ENCODE data around the gene MCTP1. TPM values are rescaled to one million over a fixed set of nuclear protein-coding genes. Genes with fewer than 3 reads are reported as not detected.
"Not testable (repeated sequence)": the region's sequence is repeated elsewhere in the genome, so short reads cannot be mapped to it uniquely, and the experiment has no call there.

Gene MCTP1
- total RNA-seq, 1 experiment from 2014 or later, result 0.41 TPM

DNA sequence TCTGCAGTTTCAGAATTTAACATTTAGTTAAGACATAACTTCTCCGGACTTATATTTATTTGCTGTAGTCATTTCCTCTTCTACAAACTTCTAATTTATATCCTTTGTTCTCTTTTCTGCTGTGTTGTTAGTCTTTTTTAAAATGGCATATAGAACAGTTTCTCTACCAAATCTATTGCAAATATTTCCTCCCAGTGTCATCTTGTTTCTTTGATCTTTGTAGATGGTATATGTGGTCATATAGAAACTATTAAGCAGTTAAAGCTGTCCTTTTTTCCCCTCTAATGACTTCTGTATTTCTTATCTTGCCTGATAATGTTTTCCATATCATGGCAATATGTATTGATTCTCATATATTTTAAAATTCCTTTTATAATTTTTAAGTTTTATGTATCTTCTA lies 264.5 kb downstream of the MCTP1 start:
- Histone ChIP-seq H3K9me3 (ENCODE audit: low read length) (no peaks in the 10 kb centered on the region), H3K27me3 (ENCODE audit: low read length) (no peaks in the 10 kb centered on the region), H2AFZ (ENCODE audit: low read length) (no peak overlapping the region), H3K36me3 (ENCODE audit: insufficient read depth, low read length) (no peaks in the 10 kb centered on the region), H3K9ac (ENCODE audit: low read length) (no peak overlapping the region), H3K4me2 (ENCODE audit: low read depth, low read length, poor library complexity, severe bottlenecking) (no peak overlapping the region), H3K4me3 (ENCODE audit: low read length) (no peak overlapping the region), H3K4me1 (ENCODE audit: low read length) (no peaks in the 10 kb centered on the region), H4K20me1 (ENCODE audit: insufficient read depth, low read depth, low read length) (no peaks in the 10 kb centered on the region), H3K27ac (ENCODE audit: low read length) (no peak overlapping the region), H3K9me2 (replicated peaks; ENCODE audit: insufficient read depth, low read length) (no peaks in the 10 kb centered on the region), H3K79me2 (ENCODE audit: low read length) (no peaks in the 10 kb centered on the region)
- DNase-seq, result no peak

GRCh38 chr5:95018946-95019345 lies 265.9 kb downstream of the MCTP1 start:
- Histone ChIP-seq H3K4me1 (ENCODE audit: low read length) (no peaks in the 10 kb centered on the region), H3K4me2 (ENCODE audit: low read depth, low read length, poor library complexity, severe bottlenecking) (no peak overlapping the region), H3K36me3 (ENCODE audit: insufficient read depth, low read length) (no peaks in the 10 kb centered on the region), H3K27me3 (ENCODE audit: low read length) (no peaks in the 10 kb centered on the region), H3K4me3 (ENCODE audit: low read length) (no peak overlapping the region), H3K9me2 (replicated peaks; ENCODE audit: insufficient read depth, low read length) (no peaks in the 10 kb centered on the region), H4K20me1 (ENCODE audit: insufficient read depth, low read depth, low read length) (no peaks in the 10 kb centered on the region), H3K79me2 (ENCODE audit: low read length) (no peaks in the 10 kb centered on the region), H2AFZ (ENCODE audit: low read length) (no peak overlapping the region), H3K9me3 (ENCODE audit: low read length) (no peaks in the 10 kb centered on the region), H3K27ac (ENCODE audit: low read length) (no peak overlapping the region), H3K9ac (ENCODE audit: low read length) (no peak overlapping the region)
- DNase-seq, result no peak

DNA sequence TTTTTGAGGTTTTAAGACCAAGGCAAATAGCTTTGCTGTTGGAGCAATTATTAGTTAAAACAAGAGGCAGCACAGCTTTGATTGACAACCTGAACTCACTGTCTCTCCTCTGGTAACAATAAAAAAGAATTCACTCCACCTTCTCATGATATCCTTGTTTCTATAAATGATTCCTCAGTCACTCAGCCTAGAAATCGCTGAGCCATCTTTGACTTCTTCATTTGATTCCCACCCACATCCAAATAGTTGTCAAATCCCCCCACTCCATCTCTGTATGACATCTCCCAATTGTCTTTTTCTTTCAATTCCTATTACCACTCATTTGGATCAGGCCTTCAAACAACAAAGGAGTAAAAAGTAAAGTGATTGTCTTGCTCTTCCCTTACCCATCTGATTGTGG lies 266.4 kb downstream of the MCTP1 start:
- Histone ChIP-seq H2AFZ (ENCODE audit: low read length) (no peak overlapping the region), H3K36me3 (ENCODE audit: insufficient read depth, low read length) (no peaks in the 10 kb centered on the region), H3K4me2 (ENCODE audit: low read depth, low read length, poor library complexity, severe bottlenecking) (no peak overlapping the region), H3K9me2 (replicated peaks; ENCODE audit: insufficient read depth, low read length) (no peaks in the 10 kb centered on the region), H4K20me1 (ENCODE audit: insufficient read depth, low read depth, low read length) (no peaks in the 10 kb centered on the region), H3K27ac (ENCODE audit: low read length) (no peak overlapping the region), H3K4me1 (ENCODE audit: low read length) (no peaks in the 10 kb centered on the region), H3K27me3 (ENCODE audit: low read length) (no peaks in the 10 kb centered on the region), H3K4me3 (ENCODE audit: low read length) (no peak overlapping the region), H3K79me2 (ENCODE audit: low read length) (no peaks in the 10 kb centered on the region), H3K9me3 (ENCODE audit: low read length) (no peaks in the 10 kb centered on the region), H3K9ac (ENCODE audit: low read length) (no peak overlapping the region)
- no peak for DNase-seq

GRCh38 chr5:95009812-95010211 lies 275.1 kb downstream of the MCTP1 start:
- Histone ChIP-seq H3K9me3 (ENCODE audit: low read length) (no peaks in the 10 kb centered on the region), H3K4me2 (ENCODE audit: low read depth, low read length, poor library complexity, severe bottlenecking) (no peak overlapping the region), H3K79me2 (ENCODE audit: low read length) (no peaks in the 10 kb centered on the region), H3K9ac (ENCODE audit: low read length) (no peak overlapping the region), H3K4me1 (ENCODE audit: low read length) (no peaks in the 10 kb centered on the region), H3K36me3 (ENCODE audit: insufficient read depth, low read length) (no peaks in the 10 kb centered on the region), H3K4me3 (ENCODE audit: low read length) (no peak overlapping the region), H4K20me1 (ENCODE audit: insufficient read depth, low read depth, low read length) (no peaks in the 10 kb centered on the region; the same call in 1 of the 2 replicates), H3K9me2 (replicated peaks; ENCODE audit: insufficient read depth, low read length) (no peaks in the 10 kb centered on the region), H3K27me3 (ENCODE audit: low read length) (no peaks in the 10 kb centered on the region; the same call in 1 of the 2 replicates), H2AFZ (ENCODE audit: low read length) (no peak overlapping the region), H3K27ac (ENCODE audit: low read length) (no peak overlapping the region)
- no peak for DNase-seq

DNA sequence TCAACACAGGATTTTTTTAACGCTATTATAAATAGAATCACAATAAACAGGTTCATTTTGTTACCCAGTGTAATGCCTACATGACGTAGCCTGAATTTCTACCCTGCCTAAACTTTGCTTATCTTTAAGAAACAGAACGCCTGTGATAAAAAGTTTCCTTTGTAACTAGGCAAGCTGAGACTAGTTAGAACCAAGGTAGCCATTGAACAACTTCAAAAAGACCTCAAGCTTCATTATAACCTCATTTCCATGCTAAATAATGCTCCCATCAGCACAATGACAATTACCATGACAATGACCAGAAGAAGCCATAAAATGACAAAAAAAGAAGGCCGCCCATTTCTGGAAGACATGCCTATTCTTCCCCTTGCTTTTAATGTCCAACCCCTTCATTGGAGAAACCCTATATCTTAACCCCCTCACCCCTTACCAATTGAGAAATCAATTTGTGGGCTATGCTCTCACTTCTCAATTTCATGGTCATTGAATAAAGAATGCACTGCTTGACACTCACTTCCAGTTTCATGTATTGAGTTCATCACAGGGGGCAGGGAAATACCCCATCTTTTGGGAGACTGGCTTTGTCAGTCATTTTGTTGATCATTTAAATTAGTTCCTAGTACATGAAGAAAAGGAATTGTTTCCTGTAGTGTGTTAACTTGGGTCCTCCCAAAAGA lies 276.8 kb downstream of the MCTP1 start:
- H3K79me2 ChIP-seq (ENCODE audit: low read length), result no peaks in the 10 kb centered on the region
- no peaks in the 10 kb centered on the region; the same call in 1 of the 2 replicates for H4K20me1 ChIP-seq (ENCODE audit: insufficient read depth, low read depth, low read length)
- no peak overlapping the region for H3K4me3 ChIP-seq (ENCODE audit: low read length)
- H3K9me3 ChIP-seq (ENCODE audit: low read length), result no peaks in the 10 kb centered on the region
- no peak overlapping the region for H3K27ac ChIP-seq (ENCODE audit: low read length)
- no peak overlapping the region for H2AFZ ChIP-seq (ENCODE audit: low read length)
- no peak overlapping the region for H3K4me2 ChIP-seq (ENCODE audit: low read depth, low read length, poor library complexity, severe bottlenecking)
- H3K9me2 ChIP-seq (replicated peaks; ENCODE audit: insufficient read depth, low read length), result no peaks in the 10 kb centered on the region
- no peak for DNase-seq
- H3K27me3 ChIP-seq (ENCODE audit: low read length), result no peaks in the 10 kb centered on the region; the same call in 1 of the 2 replicates
- no peak overlapping the region for H3K9ac ChIP-seq (ENCODE audit: low read length)
- H3K36me3 ChIP-seq (ENCODE audit: insufficient read depth, low read length), result no peaks in the 10 kb centered on the region
- H3K4me1 ChIP-seq (ENCODE audit: low read length), result no peaks in the 10 kb centered on the region

DNA sequence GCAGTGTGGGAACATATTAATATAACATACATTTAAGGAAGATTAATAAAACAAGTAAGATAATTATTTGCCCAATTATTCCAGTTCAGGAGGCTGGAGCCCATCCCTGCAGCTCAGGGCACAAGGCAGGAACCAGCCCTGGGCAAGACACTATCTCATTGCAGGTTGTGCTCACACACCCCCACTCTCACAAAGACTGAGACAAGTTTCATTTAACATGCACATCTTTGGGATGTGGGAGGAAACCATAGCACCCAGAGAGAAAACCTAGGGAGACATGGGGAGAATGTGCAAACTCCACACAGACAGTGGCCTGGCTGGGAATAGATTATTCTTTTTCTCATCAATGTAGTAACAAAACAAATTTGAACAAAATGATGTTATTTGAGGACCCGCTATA lies 279.1 kb downstream of the MCTP1 start:
- no peaks in the 10 kb centered on the region; the same call in 1 of the 2 replicates for H4K20me1 ChIP-seq (ENCODE audit: insufficient read depth, low read depth, low read length)
- H3K36me3 ChIP-seq (ENCODE audit: insufficient read depth, low read length), result no peaks in the 10 kb centered on the region
- H3K9me3 ChIP-seq (ENCODE audit: low read length), result no peaks in the 10 kb centered on the region
- no peak overlapping the region for H3K4me2 ChIP-seq (ENCODE audit: low read depth, low read length, poor library complexity, severe bottlenecking)
- no peak overlapping the region for H3K9ac ChIP-seq (ENCODE audit: low read length)
- no peak for DNase-seq
- H2AFZ ChIP-seq (ENCODE audit: low read length), result no peak overlapping the region
- H3K9me2 ChIP-seq (replicated peaks; ENCODE audit: insufficient read depth, low read length), result no peaks in the 10 kb centered on the region
- H3K27me3 ChIP-seq (ENCODE audit: low read length), result no peaks in the 10 kb centered on the region; the same call in 1 of the 2 replicates
- no peak overlapping the region for H3K27ac ChIP-seq (ENCODE audit: low read length)
- no peak overlapping the region for H3K4me3 ChIP-seq (ENCODE audit: low read length)
- H3K79me2 ChIP-seq (ENCODE audit: low read length), result no peaks in the 10 kb centered on the region
- no peaks in the 10 kb centered on the region for H3K4me1 ChIP-seq (ENCODE audit: low read length)

GRCh38 chr5:94998670-94999069 lies 286.2 kb downstream of the MCTP1 start:
- Histone ChIP-seq H3K27me3 (ENCODE audit: low read length) (no peaks in the 10 kb centered on the region), H3K4me2 (ENCODE audit: low read depth, low read length, poor library complexity, severe bottlenecking) (no peak overlapping the region), H3K9me3 (ENCODE audit: low read length) (no peaks in the 10 kb centered on the region)

GRCh38 chr5:94994537-94994936 lies 290.4 kb downstream of the MCTP1 start:
- H4K20me1 ChIP-seq (ENCODE audit: insufficient read depth, low read depth, low read length); H3K9ac ChIP-seq (ENCODE audit: low read length); H3K36me3 ChIP-seq (ENCODE audit: insufficient read depth, low read length); H3K9me2 ChIP-seq (replicated peaks; ENCODE audit: insufficient read depth, low read length); H2AFZ ChIP-seq (ENCODE audit: low read length); H3K4me3 ChIP-seq (ENCODE audit: low read length); H3K27me3 ChIP-seq (ENCODE audit: low read length); H3K4me2 ChIP-seq (ENCODE audit: low read depth, low read length, poor library complexity, severe bottlenecking); DNase-seq; H3K9me3 ChIP-seq (ENCODE audit: low read length); H3K27ac ChIP-seq (ENCODE audit: low read length); H3K4me1 ChIP-seq (ENCODE audit: low read length); H3K79me2 ChIP-seq (ENCODE audit: low read length): not testable (repeated sequence)

More at GRCh38 chr5:94998670-94999069, 286.2 kb downstream of the MCTP1 start:
- no peaks in the 10 kb centered on the region for H3K79me2 ChIP-seq (ENCODE audit: low read length)
- no peak for DNase-seq
- no peak overlapping the region for H3K27ac ChIP-seq (ENCODE audit: low read length)
- H3K4me3 ChIP-seq (ENCODE audit: low read length), result no peak overlapping the region
- no peaks in the 10 kb centered on the region for H3K9me2 ChIP-seq (replicated peaks; ENCODE audit: insufficient read depth, low read length)
- no peak overlapping the region for H3K9ac ChIP-seq (ENCODE audit: low read length)
- H2AFZ ChIP-seq (ENCODE audit: low read length), result no peak overlapping the region
- no peaks in the 10 kb centered on the region for H3K4me1 ChIP-seq (ENCODE audit: low read length)
- H4K20me1 ChIP-seq (ENCODE audit: insufficient read depth, low read depth, low read length), result no peaks in the 10 kb centered on the region
- no peaks in the 10 kb centered on the region for H3K36me3 ChIP-seq (ENCODE audit: insufficient read depth, low read length)

All from Karpas-422 (cell line).